Naive thymus-derived CD4-positive, alpha-beta T cell (primary cell): Measurements from ENCODE around the gene MED22. TPM values are rescaled to one million over a fixed set of nuclear protein-coding genes. Genes with fewer than 3 reads are reported as not detected.
"Not testable (repeated sequence)": the region's sequence is repeated elsewhere in the genome, so short reads cannot be mapped to it uniquely, and the experiment has no call there.

Source experiments
- ATAC-seq: fragments of 150-1000 bp; cut with Tn5 transposase; 2 replicates; pipeline ENCODE4 v1.10.0; 2021; ENCODE audit warnings: mild to moderate bottlenecking, moderate library complexity
- CTCF ChIA-PET: fragments of 350-600 bp; sonication (Branson Sonifier 250); formaldehyde crosslinking; loops from one replicate; lab custom pipeline; 2021; ENCODE audit warnings: antibody characterized with exemption; lab: Charles Lee
- POLR2A ChIA-PET: fragments of 350-600 bp; sonication (Branson Sonifier 250); formaldehyde crosslinking; loops from one replicate; lab custom pipeline; 2021; ENCODE audit warnings: antibody characterized with exemption, inconsistent platforms; lab: Charles Lee
- DNase-seq, 9 donors: peaks; one replicate each; pipeline versions ENCODE4 v3.0.0 to v3.0.0-alpha.2; 2020 to 2022; ENCODE audit warnings: mixed read lengths in 1 of 9
- H3K27ac ChIP-seq: one replicate; pipeline ENCODE4 v1.7.0; 2013; ENCODE audit warnings: mild to moderate bottlenecking, low read depth, low read length, moderate library complexity
- H3K27me3 ChIP-seq, 2 donors: one replicate each; pipeline ENCODE4 v1.7.0; 2013; ENCODE audit warnings: low read length in 2 of 2, mild to moderate bottlenecking in 2 of 2, moderate library complexity in 2 of 2; ENCODE audit not compliant: control insufficient read depth in 2 of 2, insufficient read depth in 2 of 2
- H3K36me3 ChIP-seq, 3 experiments: 1 replicate in 2 of 3; 2 replicates in 1 of 3; pipeline ENCODE4 v1.7.0; 2013; ENCODE audit warnings: low read length in 3 of 3, mild to moderate bottlenecking in 3 of 3, moderate library complexity in 1 of 3; ENCODE audit not compliant: insufficient read depth in 3 of 3, control insufficient read depth in 2 of 3
- H3K4me1 ChIP-seq, 2 donors: one replicate each; pipeline ENCODE4 v1.7.0; 2013; ENCODE audit warnings: low read length in 2 of 2, mild to moderate bottlenecking in 2 of 2, moderate library complexity in 1 of 2; ENCODE audit not compliant: control insufficient read depth in 2 of 2, insufficient read depth in 2 of 2
- H3K4me3 ChIP-seq: 2 replicates; pipeline ENCODE4 v1.7.0; 2013; ENCODE audit warnings: mild to moderate bottlenecking, low read length
- H3K9me3 ChIP-seq, 3 experiments: 1 replicate in 2 of 3; 2 replicates in 1 of 3; pipeline ENCODE4 v1.7.0; 2013; ENCODE audit warnings: low read length in 3 of 3; ENCODE audit not compliant: control insufficient read depth in 2 of 3
- H3K27ac Mint-ChIP-seq, 9 donors: one replicate each; pipeline ENCODE4 v1.8.0; 2020 to 2022; ENCODE audit warnings: mixed read lengths in 9 of 9, mild to moderate bottlenecking in 8 of 9, moderate library complexity in 5 of 9, inconsistent platforms in 2 of 9
- H3K27me3 Mint-ChIP-seq, 5 donors: one replicate each; pipeline ENCODE4 v1.8.0; 2021 to 2022; ENCODE audit warnings: mixed read lengths in 5 of 5, mild to moderate bottlenecking in 1 of 5
- H3K36me3 Mint-ChIP-seq, 5 donors: one replicate each; pipeline ENCODE4 v1.8.0; 2020 to 2022; ENCODE audit warnings: mixed read lengths in 5 of 5, mild to moderate bottlenecking in 3 of 5, inconsistent platforms in 1 of 5
- H3K4me1 Mint-ChIP-seq, 7 donors: one replicate each; pipeline ENCODE4 v1.8.0; 2020 to 2022; ENCODE audit warnings: mixed read lengths in 7 of 7, mild to moderate bottlenecking in 3 of 7, inconsistent platforms in 1 of 7
- H3K4me3 Mint-ChIP-seq, 10 donors: one replicate each; pipeline ENCODE4 v1.8.0; 2020 to 2022; ENCODE audit warnings: mild to moderate bottlenecking in 10 of 10, mixed read lengths in 10 of 10, moderate library complexity in 6 of 10, inconsistent platforms in 2 of 10
- H3K9me3 Mint-ChIP-seq, 11 donors: one replicate each; pipeline ENCODE4 v1.8.0; 2020 to 2022; ENCODE audit warnings: mixed read lengths in 11 of 11, mild to moderate bottlenecking in 4 of 11, inconsistent platforms in 1 of 11, moderate library complexity in 1 of 11
- intact Hi-C, 2 donors: fragments of 100-400 bp; cut with micrococcal nuclease; formaldehyde crosslinking; loops; one replicate each; pipeline ENCODE4 v1.15.1; 2023
- polyA plus RNA-seq, 2 donors: library from polyadenylated mRNA; unstranded; fragments of 300-500 nt; fragmentation: Illumina TruSeq; gene quantifications; one replicate each; pipeline ENCODE4 v1.2.3, GENCODE V29; 2021
- total RNA-seq, 6 experiments: library from RNA in 5 of 6; stranded (reverse) in 5 of 6; gene quantifications; 1 replicate in 5 of 6; 2 replicates in 1 of 6; pipeline ENCODE4 v1.2.3 and lab custom pipeline; 2021 to 2026

The MED22 gene
- total and polyA plus RNA-seq, 7 experiments from 2014 or later, result 13.5 to 44.6 (median 30.3) TPM

GRCh38 chr9:133305731-133306130 lies 42.2 kb downstream of the MED22 start:
- DNase-seq, result no peak
- no peaks in the 10 kb centered on the region for H3K27me3 ChIP-seq
- ATAC-seq, result no peak
- ChIA-PET CTCF (no interaction called here), POLR2A (no interaction called here)
- H3K4me1 ChIP-seq, result no peaks in the 10 kb centered on the region
- peaks cover 0 to 4% (median 0%) of the 10 kb centered on the region in 5 donors for H3K36me3 Mint-ChIP-seq
- H3K27me3 Mint-ChIP-seq, result peaks cover 9 to 27% (median 18%) of the 10 kb centered on the region in 5 donors
- no peaks in the 10 kb centered on the region for H3K9me3 ChIP-seq
- peaks cover 0 to 6% (median 0%) of the 10 kb centered on the region in 11 donors for H3K9me3 Mint-ChIP-seq
- no peak overlapping the region for H3K4me3 ChIP-seq
- H3K36me3 ChIP-seq, result no peaks in the 10 kb centered on the region
- no peaks in the 10 kb centered on the region for H3K4me1 Mint-ChIP-seq
- no peak overlapping the region for H3K27ac ChIP-seq
- intact Hi-C loops, result no loop called here
- no peak overlapping the region for H3K4me3 Mint-ChIP-seq
- H3K27ac Mint-ChIP-seq, result no peak overlapping the region

GRCh38 chr9:133304477-133305377 lies 43.2 kb downstream of the MED22 start:
- intact Hi-C loops, result no loop called here

GRCh38 chr9:133304158-133304470 lies 43.8 kb downstream of the MED22 start:
- Mint-ChIP-seq H3K36me3 (no peaks in the 10 kb centered on the region), H3K4me1 (no peaks in the 10 kb centered on the region), H3K9me3 (peaks cover 0 to 2% (median 0%) of the 10 kb centered on the region in 11 donors), H3K4me3 (no peak overlapping the region), H3K27me3 (peaks cover 3 to 16% (median 9%) of the 10 kb centered on the region in 5 donors), H3K27ac (no peak overlapping the region)
- intact Hi-C loops, result no loop called here
- DNase-seq, result no peak
- H3K27ac ChIP-seq, result no peak overlapping the region
- no peak overlapping the region for H3K4me3 ChIP-seq
- no peaks in the 10 kb centered on the region for H3K4me1 ChIP-seq
- no peaks in the 10 kb centered on the region for H3K36me3 ChIP-seq
- ChIA-PET POLR2A (no interaction called here), CTCF (no interaction called here)
- no peaks in the 10 kb centered on the region for H3K9me3 ChIP-seq
- ATAC-seq, result no peak
- no peaks in the 10 kb centered on the region for H3K27me3 ChIP-seq

More at GRCh38 chr9:133304477-133305377, 43.2 kb downstream of the MED22 start:
- Histone ChIP-seq H3K27me3 (no peaks in the 10 kb centered on the region), H3K27ac (no peak overlapping the region), H3K4me3 (no peak overlapping the region), H3K36me3 (no peaks in the 10 kb centered on the region), H3K4me1 (no peaks in the 10 kb centered on the region), H3K9me3 (no peaks in the 10 kb centered on the region)
- DNase-seq (no peak), ATAC-seq (no peak)
- no peak overlapping the region for H3K27ac Mint-ChIP-seq
- POLR2A ChIA-PET, result no interaction called here
- CTCF ChIA-PET, result no interaction called here
- peaks cover 0 to 4% (median 0%) of the 10 kb centered on the region in 5 donors for H3K36me3 Mint-ChIP-seq
- H3K4me1 Mint-ChIP-seq, result no peaks in the 10 kb centered on the region
- H3K27me3 Mint-ChIP-seq, result peaks cover 6 to 23% (median 15%) of the 10 kb centered on the region in 5 donors
- H3K9me3 Mint-ChIP-seq, result peaks cover 0 to 4% (median 0%) of the 10 kb centered on the region in 11 donors
- no peak overlapping the region for H3K4me3 Mint-ChIP-seq

GRCh38 chr9:133303266-133304157 lies 44.4 kb downstream of the MED22 start:
- H3K4me1 ChIP-seq, result no peaks in the 10 kb centered on the region
- Mint-ChIP-seq H3K36me3 (no peaks in the 10 kb centered on the region), H3K4me1 (no peaks in the 10 kb centered on the region), H3K9me3 (peaks cover 0 to 2% (median 0%) of the 10 kb centered on the region in 11 donors), H3K27ac (no peak overlapping the region), H3K27me3 (peaks cover under 1 to 10% (median 6%) of the 10 kb centered on the region in 5 donors), H3K4me3 (no peak overlapping the region)
- no peak for DNase-seq
- CTCF ChIA-PET, result no interaction called here
- intact Hi-C loops, result no loop called here
- POLR2A ChIA-PET, result no interaction called here
- no peaks in the 10 kb centered on the region for H3K9me3 ChIP-seq
- H3K36me3 ChIP-seq, result no peaks in the 10 kb centered on the region
- no peaks in the 10 kb centered on the region for H3K27me3 ChIP-seq
- ATAC-seq, result no peak
- H3K27ac ChIP-seq, result no peak overlapping the region
- H3K4me3 ChIP-seq, result no peak overlapping the region

GRCh38 chr9:133301253-133302230 lies 46.4 kb downstream of the MED22 start:
- Histone ChIP-seq H3K9me3 (no peaks in the 10 kb centered on the region), H3K27me3 (no peaks in the 10 kb centered on the region), H3K36me3 (no peaks in the 10 kb centered on the region), H3K27ac (no peak overlapping the region), H3K4me1 (no peaks in the 10 kb centered on the region), H3K4me3 (no peak overlapping the region)
- ChIA-PET POLR2A (no interaction called here), CTCF (no interaction called here)
- DNase-seq (no peak), ATAC-seq (no peak)
- H3K4me1 Mint-ChIP-seq, result no peaks in the 10 kb centered on the region
- no peak overlapping the region for H3K27ac Mint-ChIP-seq
- peaks cover 0 to 12% (median 6%) of the 10 kb centered on the region in 5 donors for H3K27me3 Mint-ChIP-seq
- H3K36me3 Mint-ChIP-seq, result no peaks in the 10 kb centered on the region
- H3K4me3 Mint-ChIP-seq, result no peak overlapping the region
- H3K9me3 Mint-ChIP-seq, result peaks cover 0 to 2% (median 0%) of the 10 kb centered on the region in 11 donors
- intact Hi-C loops, result no loop called here

- DNase-seq, H3K27me3 ChIP-seq, H3K4me1 Mint-ChIP-seq, H3K9me3 Mint-ChIP-seq, H3K36me3 ChIP-seq, intact Hi-C loops, H3K4me1 ChIP-seq, H3K4me3 Mint-ChIP-seq, CTCF ChIA-PET, H3K9me3 ChIP-seq, ATAC-seq, H3K27ac ChIP-seq, H3K27ac Mint-ChIP-seq, H3K36me3 Mint-ChIP-seq, H3K4me3 ChIP-seq: not testable (repeated sequence)
- H3K27me3 Mint-ChIP-seq, result peaks cover 6 to 18% (median 6%) of the 10 kb centered on the region in 5 donors
- POLR2A ChIA-PET, result interaction anchor here (0.7 kb wide), 2 partner anchors 43 to 448 kb away, joined by 3 to 4 read pairs; no protein-coding TSS in a partner anchor
Observed at GRCh38 chr9:133299996-133300395, 47.9 kb downstream of the MED22 start.
